ENCODE results near the gene ZNF148.

The ZNF148 gene

GRCh38 chr3:125374501-125374995 is 577 bp downstream of the ZNF148 start:
- H2AFZ ChIP-seq (ENCODE audit: low read depth), result peak overlapping the region; percentile 68
- peak overlapping the region; percentile 54; the same call in 1 of the 2 replicates for H3K27ac ChIP-seq
- no peak for TF ChIP-seq CTCF (conservative IDR thresholded peaks at IDR 0.05; ENCODE audit: low read depth, low read length)
- H4K20me1 ChIP-seq (ENCODE audit: insufficient read depth), result no peaks in the 10 kb centered on the region
- H3K9ac ChIP-seq, result peak overlapping the region; percentile 88
- peaks cover 59% of the 10 kb centered on the region for H3K79me2 ChIP-seq (ENCODE audit: insufficient read depth, low read depth)
- peaks cover 11% of the 10 kb centered on the region for H3K4me1 ChIP-seq (ENCODE audit: low read depth, poor library complexity, severe bottlenecking)
- peak overlapping the region; percentile 83 for H3K4me3 ChIP-seq (IDR thresholded peaks at IDR 0.05; ENCODE audit: insufficient read depth, low read depth, low read length)
- peak overlapping the region; percentile 99 for H3K4me2 ChIP-seq
- no peaks in the 10 kb centered on the region for H3K27me3 ChIP-seq (ENCODE audit: insufficient read depth, low read depth)
- H3K36me3 ChIP-seq (ENCODE audit: insufficient read depth), result no peaks in the 10 kb centered on the region

DNA sequence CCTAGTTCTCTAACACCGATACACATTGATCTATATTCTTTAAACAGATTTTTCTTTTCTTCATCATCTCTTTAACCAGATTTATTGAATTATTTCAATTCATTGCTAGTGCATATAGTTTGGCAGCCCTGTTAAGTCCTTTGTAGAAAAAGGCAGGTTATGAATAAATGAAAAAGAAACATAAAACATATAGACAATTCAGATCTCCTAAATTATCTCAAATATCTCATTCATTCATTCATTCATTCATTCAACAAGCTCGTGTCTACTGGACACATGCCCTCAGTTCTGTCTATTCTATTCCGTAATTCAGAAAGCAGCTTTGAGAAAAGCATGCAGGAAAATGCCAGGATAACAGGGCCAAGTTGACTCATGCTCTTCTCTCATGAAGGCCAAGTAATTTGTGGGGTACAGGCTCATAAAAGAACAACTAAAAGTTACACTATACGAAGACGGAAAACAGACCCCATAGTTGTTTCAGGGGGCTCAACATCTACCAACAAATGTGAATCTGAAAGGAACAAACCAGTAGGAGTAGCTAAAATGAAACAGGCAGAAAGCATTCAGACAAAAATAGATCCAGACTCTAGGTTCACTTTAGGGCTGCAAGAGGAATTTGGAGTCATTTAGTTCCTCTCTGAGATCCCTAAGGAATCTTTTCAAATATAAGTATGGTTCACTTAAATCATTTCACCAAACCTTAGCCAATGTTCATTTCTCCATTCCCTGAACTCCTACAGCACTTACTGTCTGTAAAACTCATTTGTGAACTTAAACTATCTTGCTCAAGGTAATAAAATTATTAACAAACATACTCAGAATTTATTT is 7.5 kb downstream of the ZNF148 start:
- no peak for TF ChIP-seq CTCF (conservative IDR thresholded peaks at IDR 0.05; ENCODE audit: low read depth, low read length)
- Histone ChIP-seq H2AFZ (ENCODE audit: low read depth) (no peak overlapping the region), H3K27ac (no peak overlapping the region), H3K27me3 (ENCODE audit: insufficient read depth, low read depth) (no peaks in the 10 kb centered on the region), H4K20me1 (ENCODE audit: insufficient read depth) (peaks cover 19% of the 10 kb centered on the region; the same call in 1 of the 2 replicates), H3K4me2 (no peak overlapping the region), H3K4me3 (IDR thresholded peaks at IDR 0.05; ENCODE audit: insufficient read depth, low read depth, low read length) (no peak overlapping the region), H3K4me1 (ENCODE audit: low read depth, poor library complexity, severe bottlenecking) (no peaks in the 10 kb centered on the region), H3K79me2 (ENCODE audit: insufficient read depth, low read depth) (peaks cover 100% of the 10 kb centered on the region), H3K36me3 (ENCODE audit: insufficient read depth) (no peaks in the 10 kb centered on the region), H3K9ac (no peak overlapping the region)

- no peak overlapping the region for H3K4me2 ChIP-seq
- H3K27ac ChIP-seq, result no peak overlapping the region
- TF ChIP-seq CTCF (conservative IDR thresholded peaks at IDR 0.05; ENCODE audit: low read depth, low read length), result no peak
- H3K27me3 ChIP-seq (ENCODE audit: insufficient read depth, low read depth), result no peaks in the 10 kb centered on the region
- peaks cover 19% of the 10 kb centered on the region; the same call in 1 of the 2 replicates for H4K20me1 ChIP-seq (ENCODE audit: insufficient read depth)
- no peak overlapping the region for H3K9ac ChIP-seq
- peaks cover 100% of the 10 kb centered on the region for H3K79me2 ChIP-seq (ENCODE audit: insufficient read depth, low read depth)
- H3K4me3 ChIP-seq (IDR thresholded peaks at IDR 0.05; ENCODE audit: insufficient read depth, low read depth, low read length), result no peak overlapping the region
- H3K36me3 ChIP-seq (ENCODE audit: insufficient read depth), result no peaks in the 10 kb centered on the region
- H3K4me1 ChIP-seq (ENCODE audit: low read depth, poor library complexity, severe bottlenecking), result no peaks in the 10 kb centered on the region
- H2AFZ ChIP-seq (ENCODE audit: low read depth), result no peak overlapping the region
Observed at GRCh38 chr3:125366132-125366531, 9.0 kb downstream of the ZNF148 start.

DNA sequence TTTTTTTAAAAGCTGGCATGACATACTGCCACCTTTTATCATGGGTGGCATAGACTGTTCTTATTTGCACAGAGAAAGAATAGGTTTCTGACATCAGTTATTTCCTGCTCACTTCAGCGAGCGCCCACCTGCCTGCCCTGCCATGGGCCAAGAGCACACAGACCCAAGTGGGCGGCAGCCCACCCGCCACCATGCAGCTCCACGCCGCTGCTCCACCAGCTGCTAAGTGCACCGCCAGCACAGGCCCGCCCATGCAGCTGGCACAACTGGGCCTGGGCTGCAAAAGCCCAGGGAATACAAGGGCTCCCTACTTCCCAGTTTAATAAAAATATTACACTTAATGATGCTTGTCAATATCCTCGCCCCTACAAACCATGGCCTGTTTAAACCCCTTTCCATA is 15.4 kb downstream of the ZNF148 start:
- peaks cover 4% of the 10 kb centered on the region for H4K20me1 ChIP-seq (ENCODE audit: insufficient read depth)
- no peak overlapping the region for H3K9ac ChIP-seq
- H3K79me2 ChIP-seq (ENCODE audit: insufficient read depth, low read depth), result peaks cover 98% of the 10 kb centered on the region
- TF ChIP-seq CTCF (conservative IDR thresholded peaks at IDR 0.05; ENCODE audit: low read depth, low read length), result no peak
- no peak overlapping the region for H3K4me2 ChIP-seq
- H3K4me1 ChIP-seq (ENCODE audit: low read depth, poor library complexity, severe bottlenecking), result no peaks in the 10 kb centered on the region
- H3K36me3 ChIP-seq (ENCODE audit: insufficient read depth), result no peaks in the 10 kb centered on the region
- no peak overlapping the region for H3K4me3 ChIP-seq (IDR thresholded peaks at IDR 0.05; ENCODE audit: insufficient read depth, low read depth, low read length)
- H3K27ac ChIP-seq, result no peak overlapping the region
- H3K27me3 ChIP-seq (ENCODE audit: insufficient read depth, low read depth), result no peaks in the 10 kb centered on the region
- H2AFZ ChIP-seq (ENCODE audit: low read depth), result no peak overlapping the region

Measured in KMS-11 (cell line).